ENCODE data around the gene PARVB.
"Not testable (repeated sequence)": the region's sequence is repeated elsewhere in the genome, so short reads cannot be mapped to it uniquely, and the experiment has no call there.

PARVB gene

DNA sequence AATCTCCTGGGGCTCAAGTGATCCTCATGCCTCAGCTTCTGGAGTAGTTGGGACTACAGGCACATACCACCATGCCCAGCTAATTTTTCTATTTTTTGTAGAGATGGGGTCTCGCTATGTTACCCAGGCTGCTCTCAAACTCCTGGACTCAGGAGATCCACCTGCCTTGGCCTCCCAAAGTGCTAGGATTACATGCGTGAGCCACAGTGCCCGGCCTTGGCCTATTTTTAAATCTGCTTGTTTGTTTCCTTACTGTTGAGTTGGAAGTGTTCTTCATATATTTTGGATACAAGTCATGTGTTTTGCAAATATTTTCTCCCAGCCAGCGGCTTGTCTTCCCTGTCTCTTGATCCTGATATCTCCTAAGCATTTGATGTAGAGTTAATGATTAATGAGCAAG, 5.0 kb downstream of the PARVB start:
- no peak for DNase-seq

DNA sequence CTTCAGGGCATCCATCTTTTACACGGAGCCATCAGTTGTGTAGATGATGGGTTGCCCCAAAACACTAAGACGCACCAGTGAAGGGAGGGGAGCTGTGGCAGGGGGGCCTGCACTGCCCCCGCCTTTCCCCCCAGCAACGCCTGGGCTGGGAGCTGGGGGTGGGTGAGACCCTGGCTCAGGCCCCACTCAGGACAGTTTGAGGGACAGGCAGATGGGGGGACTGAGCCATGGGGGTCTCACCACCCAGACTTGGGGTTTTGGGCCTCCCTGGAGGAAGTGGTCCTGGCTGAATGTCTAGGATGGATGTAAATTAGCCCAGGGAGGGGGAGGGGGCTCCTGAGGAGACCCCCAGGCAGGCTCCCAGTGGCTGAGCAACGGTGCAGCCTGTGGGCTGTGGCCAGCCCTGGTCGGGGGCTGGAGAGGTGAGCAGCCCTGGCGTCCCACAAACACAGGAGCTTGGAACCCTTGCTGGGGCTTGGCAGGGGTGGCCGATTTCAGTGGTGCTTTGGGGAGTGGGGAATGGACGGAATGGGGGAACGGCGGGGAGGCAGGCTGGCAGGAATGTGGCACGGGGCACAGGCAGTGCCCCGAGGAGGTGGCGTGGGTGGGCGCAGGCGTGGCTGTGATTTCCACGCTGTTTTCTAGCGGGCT, 6.1 kb downstream of the PARVB start:
- DNase-seq = no peak

DNA sequence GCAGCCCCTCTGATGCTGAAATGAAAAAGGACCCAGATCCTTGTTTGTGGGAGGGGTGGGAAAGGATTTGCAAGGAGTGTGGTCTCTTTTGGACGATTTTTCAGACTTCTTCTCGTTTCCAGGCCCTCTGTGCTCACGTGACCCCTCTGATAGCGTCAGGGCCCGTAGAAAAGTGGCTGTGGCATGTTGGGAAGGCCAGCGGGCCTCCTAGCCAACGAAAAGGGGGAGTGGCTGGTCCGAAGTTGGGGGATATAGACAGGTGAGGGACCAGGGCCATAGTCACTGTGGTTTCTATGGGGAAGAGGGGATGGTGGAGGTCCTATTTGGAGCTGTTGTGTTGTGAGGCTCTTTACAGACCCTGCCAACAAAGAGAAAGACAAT, 6.6 kb downstream of the PARVB start:
- no peak for DNase-seq

DNA sequence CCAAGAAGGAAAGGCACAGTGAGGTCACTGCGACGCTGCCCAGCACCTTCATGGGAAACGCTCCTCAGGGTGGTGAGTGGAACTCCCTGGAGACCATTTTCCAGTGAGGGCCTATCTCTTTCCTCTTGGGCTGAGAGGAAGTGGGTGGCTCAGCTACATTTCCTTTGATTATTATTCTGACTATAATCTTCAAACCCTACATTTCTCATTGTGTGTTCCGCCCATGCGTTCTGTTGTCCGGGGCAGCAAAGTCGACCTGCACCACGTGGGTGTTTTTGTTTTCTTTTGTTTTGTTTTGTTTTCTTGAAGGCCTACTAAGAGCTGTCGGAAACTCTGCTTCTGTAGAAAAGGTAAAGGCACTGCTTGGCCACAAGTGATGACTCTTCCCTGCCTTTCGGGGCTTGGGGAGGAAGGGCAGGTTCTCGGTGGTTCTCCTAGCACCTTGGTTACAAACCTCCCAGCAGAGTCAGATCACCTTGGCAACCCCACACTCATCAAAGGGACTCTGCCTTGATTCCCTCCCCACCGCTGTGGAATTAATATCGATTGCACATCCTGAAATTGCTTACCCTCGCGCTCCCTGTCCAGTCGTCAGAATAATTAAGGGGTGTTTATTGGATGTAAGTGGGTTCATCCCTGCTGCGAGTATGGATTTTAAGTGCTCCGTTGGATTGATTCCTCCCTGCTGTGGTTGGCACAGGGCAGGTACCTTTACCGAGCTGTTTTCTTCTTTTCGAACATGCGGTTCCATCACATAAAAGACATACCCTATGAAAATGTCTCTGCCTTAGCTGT, 7.3 kb downstream of the PARVB start:
- peak in 1 of 2 donors; percentile 54 for DNase-seq

DNA sequence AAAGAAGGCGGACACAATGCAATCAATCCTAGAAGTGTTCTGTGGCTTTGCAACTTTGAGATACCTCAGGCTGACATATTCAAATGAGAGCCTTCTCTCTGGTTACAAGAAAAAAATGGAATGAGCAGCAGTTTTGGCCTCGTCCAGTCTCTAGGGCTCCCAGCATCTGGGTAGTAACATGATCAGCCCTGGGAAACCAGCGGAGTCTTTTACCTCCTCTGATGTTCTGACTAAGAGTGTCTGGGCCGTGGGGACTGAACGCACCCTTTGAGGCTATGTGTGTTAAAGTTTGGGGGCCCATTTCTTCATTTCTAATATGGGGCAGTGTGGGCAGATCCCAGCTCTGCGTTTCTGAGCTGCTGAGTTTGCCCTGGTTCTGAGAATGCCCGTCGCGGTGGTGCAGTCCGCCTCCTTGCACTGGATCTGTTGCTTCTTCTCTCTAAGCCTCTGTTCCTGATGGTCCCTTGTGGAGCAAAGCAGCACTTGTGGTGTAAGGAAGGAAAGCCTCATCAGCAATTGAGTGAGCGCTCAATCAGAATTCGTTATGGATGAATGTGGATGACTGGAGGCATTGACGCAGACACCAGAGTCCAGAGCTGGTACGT, 8.1 kb downstream of the PARVB start:
- no peak for DNase-seq

DNA sequence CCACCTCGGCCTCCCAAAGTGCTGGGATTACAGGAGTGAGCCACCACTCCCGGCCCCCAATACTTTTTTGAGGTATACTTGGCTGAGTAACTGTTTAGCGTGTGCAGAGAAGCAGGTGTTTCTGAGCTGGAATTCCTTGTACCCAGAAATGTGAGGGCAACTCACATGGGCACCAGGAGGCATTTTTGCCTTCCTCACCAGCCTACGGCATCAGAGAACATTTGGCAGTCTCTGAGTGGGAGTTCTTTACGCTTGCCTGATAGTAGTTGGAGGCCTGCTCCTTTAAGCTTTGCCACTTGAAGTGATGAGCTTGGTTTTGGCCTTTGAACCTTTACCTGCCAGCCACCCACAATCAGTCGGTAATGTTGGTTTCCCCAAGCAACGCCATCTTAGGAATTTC, 9.2 kb downstream of the PARVB start:
- no peak for DNase-seq

DNA sequence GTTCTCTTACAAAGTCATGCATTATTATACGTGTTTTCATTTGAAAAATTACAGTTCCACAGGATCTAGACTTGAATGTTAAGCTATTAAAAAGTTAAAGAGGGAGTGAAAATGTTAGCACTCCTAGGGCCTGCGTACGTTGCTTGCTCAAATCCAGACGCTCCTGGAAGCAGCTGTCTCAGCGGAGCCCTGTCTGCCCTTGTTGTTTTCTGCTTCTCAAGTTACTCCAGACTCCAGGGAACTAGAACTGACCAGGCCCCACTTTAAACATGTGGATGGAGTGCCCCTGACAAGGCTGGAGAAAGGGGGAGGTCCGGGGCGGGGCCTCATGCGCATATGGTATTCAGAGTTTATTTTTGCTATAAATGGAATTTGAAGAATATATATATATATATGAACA, 9.6 kb downstream of the PARVB start:
- DNase-seq = no peak

DNA sequence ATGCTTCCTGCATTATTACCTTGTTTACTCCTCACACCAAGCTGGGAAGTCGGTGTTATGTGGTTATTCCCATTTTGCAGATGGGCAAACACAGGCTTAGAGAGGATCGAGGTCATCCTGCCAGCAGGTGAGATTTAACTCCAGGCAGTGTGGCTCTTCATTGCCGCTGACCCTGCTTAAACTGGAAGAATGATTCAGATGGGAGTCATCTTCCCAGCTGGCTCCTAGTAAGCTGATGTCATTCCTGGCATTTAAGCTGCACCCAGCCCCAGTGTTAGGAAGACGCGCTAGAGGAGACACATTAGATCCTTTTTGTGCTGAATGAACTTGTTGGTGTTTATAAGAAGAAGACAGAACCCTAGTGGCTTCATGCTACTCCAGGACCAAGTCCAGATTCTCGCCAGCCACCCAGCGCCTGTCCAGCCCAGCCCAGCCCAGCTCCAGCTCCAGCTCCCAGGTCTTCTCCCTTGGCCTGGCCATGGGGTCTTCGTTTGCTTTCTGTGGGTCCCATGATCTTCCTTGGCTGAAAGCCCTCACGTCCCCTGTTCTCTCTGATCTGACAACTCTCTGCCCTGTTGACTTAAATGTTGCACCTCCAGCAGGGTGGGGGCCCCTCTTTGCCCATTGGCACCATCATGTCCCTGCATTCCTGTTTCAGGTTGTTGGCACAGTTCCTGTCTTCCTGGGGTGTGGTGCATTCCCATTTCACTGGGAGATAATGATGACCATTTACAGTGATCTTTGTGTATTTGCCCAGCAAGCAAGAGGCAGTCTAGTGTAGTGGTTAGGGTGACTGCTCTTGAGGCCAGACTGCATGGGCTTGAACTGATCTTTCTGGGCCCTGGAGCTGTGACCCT, 13.6 kb downstream of the PARVB start:
- DNase-seq = no peak

DNA sequence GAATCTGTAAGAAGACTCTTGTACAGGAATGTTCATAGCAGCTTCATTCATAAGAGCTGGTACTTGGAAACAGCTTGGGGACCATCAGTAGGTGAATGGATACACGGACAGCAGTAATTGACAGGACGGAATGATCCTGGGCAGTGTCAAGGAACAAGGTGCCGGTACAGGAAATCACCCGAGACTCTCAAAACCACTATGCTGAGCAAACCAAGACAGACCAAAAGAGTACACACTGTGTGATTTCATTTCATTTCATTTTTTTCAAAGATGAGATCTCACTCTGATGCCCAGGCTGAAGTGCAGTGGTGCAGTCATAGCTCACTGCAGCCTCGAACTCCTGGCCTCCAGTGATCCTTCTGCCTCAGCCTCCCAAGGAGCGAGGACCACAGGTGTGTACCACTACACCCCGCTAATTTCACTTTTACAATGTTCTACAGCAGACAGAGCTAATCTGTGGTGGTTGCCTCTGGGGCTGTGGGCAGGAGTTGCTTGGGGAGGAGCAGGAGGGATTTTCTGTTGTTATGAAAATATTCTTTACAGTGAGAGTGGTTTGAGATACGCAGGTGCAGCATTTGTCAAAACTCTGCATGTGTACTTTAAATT, 15.6 kb downstream of the PARVB start:
- DNase-seq = no peak

DNA sequence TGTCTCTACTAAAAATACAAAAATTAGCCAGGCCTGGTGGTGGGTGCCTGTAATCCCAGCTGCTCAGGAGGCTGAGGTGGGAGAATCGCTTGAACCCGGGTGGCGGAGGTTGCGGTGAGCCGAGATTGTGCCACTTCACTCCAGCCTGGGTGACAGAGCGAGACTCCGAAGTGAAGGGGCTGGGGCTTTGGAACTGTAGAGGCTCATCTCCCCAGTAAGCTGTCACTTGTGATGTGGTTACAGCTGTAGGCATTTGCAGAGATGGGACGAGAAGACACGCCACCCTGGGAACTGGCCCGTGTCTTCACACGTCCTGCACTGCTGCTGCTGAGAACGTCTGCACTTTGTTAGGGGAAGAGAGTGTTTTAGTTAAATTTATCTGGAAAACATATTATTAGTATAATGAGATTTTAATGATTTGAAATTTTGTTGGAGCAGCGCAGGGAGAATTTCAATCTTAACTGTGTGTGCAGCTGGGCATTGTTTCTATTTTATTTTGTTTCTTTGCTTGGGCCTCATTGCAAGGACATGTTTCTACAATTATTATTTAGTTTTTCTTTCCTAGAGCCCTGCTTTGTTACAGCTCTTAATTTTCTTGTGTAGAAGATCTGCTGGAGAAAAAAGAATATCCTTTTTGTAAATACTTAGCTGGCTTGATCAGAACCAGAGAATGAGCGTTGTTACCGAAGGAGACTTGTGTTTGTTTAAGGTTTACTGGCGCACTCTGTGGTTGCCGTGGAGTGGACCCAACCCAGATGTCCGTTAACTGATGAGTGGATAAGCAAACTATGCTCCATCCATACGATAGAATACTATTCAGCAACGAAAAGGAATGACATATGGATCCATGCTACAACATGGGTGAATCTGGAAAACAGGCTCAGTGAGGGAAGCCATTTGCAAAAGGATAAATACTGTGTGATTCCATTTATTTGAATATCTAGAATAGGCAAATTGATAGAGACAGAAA, 18.4 kb downstream of the PARVB start:
- no peak for DNase-seq

DNA sequence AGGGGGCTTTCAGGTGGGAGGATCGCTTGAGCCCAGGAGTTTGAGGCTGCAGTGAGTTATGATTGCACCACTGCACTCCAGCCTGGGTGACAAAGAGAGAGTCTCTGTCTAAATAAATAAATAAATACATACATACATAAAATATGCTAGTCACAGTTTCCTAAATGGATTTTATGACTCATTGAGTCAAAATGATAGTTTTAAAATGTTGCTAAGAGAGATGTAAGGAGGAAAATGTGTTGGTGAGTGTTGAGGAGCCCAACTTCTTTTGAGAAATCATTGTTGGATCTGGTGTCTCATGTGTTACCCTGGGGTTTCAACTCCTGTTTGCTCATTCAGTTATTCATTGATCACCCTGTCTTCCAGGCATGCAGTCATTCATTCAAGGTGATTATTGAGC, 21.0 kb downstream of the PARVB start:
- DNase-seq = no peak

DNA sequence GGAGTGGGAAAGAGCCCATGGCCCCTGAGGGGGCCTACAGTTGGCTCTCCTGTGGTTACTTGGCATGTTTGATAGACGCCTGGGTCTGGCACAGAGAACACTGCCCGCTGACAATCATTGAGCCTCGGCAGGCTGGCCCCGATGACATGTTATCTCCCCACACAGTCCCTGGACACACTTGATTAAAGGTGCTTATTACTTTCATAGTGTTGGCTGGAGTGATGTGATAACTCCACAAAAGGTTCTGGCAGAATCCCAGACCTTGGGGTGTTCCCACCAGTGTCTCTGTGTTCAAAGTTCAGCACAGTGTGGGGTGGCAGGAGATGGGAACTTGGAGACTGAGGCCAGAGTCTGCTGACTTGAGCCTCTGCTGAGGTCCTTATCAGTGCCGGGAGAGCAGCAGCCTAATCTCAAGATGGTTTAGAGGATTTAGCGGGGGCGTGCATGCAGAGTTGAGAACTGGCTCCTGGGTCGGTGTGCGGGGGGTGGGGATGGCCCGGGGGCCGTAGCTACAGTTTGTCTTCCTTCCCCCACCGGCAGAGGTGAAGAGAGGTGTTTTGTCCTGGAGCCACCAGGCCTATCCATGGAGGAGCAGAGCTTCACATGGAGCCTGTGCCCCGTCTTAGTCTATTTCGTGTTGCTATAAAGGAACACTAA, 22.5 kb downstream of the PARVB start:
- DNase-seq = no peak

DNA sequence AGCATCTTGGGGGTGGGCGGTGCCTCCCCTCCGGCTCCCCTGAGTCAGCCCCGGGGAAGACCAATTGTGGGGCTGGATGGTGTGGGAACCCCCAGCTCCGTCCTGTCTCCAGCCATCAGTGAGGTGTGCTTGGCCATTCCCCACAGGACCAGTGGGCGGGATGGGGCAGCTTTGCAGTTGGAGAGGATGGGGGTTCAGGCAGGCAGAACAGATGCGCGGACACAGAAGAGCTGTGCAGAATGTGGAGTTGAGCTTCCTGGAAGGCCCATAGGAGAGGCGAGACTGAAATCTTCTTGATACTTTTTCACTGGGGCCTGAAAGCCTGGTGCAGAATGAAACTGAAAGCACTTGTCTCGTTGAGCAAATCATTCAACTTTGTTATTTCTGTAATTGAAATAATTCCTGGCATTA, 23.8 kb downstream of the PARVB start:
- peak in 1 of 2 donors; percentile 9 for DNase-seq

DNA sequence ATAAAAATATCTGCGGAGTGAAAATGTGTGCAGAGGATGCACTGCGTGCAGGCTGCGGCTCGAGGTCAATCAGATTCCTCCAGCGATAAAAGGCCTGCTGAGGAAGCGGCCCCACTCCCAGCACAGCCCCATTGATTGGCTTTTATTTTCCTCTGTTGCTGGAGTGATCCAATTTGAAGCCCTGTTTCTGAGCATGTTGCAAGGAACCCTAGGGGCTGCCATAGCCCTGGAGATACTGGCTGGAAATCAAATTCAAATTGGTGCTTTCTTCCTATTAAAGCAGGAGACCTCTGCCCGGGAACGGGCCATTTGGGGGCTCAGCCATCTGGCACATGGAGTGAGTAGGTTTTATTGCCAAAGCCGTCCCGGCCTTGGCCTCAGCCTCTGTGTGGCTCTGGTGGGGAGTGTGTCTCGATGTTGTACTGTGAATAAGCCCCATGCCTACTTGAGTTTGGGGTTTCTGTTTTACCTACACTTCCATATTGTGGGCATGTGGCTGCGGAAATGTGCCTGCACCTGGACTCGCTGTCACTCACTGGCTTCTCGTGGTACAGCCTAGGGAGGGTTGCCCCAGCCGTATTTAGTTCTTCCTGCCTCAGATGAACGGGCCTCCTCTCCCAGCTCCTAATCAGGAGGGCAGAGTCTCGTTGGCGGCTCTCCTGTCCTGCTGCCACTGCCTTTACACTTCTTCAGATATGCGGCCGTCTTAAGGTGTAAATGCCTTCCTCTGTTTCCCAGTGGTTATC, 25.6 kb downstream of the PARVB start:
- no peak for DNase-seq

DNA sequence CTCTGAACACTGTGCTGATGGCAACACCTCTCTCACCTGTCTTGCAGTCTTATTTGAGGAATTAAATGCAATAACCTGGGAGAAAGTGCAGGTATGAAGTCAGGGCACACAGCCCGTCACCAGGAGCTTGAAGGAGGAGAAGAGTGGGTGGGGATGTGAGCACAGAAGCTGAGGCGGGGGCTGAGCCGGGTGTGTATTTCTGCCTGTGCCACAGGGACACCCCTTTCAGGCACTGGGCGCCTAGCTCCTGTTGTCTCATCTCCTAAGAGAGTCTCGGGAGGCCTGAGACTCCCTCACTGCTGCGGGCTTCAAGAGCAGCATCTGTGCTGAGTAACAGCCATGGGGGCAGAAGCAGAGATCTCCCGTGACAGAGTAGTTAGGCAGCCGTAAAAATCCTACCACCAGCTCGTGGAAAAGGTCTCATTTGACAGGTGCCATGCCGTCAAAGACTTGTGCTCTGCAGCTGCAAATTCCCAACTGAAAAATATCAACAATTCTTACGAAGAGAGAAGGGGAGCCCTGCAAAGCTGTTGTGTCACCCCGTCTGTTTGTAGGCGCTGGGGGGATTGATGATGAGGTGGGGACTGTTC, 26.8 kb downstream of the PARVB start:
- no peak for DNase-seq

DNA sequence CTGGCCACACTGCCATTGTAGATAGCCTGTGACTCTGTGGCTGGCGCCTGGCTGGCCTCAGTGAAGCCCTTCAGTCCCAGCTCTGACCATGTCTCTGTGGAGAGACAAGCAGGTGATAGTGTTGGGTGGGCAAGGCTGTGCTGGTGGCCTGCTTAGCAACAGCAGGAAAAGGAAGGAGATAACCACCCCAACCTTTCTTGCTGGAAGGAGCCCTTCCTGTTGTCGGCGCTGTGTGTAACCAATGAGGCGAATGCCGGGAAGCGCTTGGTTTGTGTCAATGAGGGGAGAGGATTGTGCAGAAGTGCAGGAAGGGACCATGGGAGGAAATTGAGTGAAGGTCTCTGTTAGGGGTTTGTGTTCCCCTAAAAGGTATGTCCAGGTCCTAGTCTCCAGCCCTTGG, 27.3 kb downstream of the PARVB start:
- no peak for DNase-seq

DNA sequence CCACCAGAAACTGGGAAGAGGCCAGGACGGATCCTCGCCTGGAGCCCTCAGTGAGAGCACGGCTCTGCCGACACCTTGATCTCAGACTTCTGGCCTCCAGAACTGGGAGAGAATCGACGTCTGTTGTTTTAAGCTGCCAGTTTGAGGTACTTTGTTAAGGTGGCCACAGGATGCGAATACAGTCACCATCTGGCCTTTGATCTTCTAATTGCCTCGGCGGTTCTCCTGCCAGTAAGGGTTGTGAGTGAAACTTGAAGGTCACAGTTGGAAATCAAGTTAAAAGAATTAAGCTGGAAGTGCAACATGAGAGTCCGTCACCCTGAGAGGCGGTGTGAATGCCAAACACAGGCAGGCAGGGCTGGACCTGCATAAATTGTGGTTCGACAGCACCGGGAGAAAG, 27.9 kb downstream of the PARVB start:
- DNase-seq = no peak

DNA sequence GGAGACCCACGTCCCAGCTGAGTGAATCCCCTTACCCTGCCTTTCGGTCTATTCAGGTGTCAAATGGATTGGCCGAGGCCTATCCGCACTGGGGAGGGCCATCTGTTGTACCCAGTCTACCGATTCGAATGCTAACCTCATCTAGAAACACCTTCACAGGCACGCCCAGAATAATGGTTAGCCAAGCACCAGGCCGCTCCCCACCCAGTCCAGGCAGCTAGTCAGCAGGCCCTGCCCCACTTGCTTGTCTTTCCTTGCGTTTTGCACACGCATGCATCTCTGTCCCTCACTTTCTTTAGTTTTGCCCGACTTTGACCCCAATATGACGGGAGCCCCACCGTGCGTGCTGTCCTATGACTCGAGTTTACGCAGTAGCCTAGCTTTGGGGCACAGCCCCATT, 31.7 kb downstream of the PARVB start:
- no peak for DNase-seq

DNA sequence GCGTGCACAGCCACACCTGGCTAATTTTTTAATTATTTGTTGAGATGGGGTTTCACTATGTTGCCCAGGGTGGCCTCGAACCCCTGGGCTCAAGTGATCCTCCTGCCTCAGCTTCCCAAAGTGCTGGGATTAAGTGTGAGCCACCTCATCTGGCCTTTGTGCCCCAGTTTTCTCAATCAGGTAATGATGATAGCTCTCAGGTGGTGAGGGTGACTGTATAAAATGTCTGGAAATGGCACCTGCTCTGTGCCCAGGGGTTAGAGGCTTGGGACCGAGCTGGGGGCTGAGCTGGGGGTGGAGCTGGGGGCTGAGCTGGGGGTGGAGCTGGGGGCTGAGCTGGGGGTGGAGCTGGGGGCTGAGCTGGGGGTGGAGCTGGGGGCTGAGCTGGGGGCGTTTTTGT, 32.5 kb downstream of the PARVB start:
- DNase-seq = not testable (repeated sequence)

DNA sequence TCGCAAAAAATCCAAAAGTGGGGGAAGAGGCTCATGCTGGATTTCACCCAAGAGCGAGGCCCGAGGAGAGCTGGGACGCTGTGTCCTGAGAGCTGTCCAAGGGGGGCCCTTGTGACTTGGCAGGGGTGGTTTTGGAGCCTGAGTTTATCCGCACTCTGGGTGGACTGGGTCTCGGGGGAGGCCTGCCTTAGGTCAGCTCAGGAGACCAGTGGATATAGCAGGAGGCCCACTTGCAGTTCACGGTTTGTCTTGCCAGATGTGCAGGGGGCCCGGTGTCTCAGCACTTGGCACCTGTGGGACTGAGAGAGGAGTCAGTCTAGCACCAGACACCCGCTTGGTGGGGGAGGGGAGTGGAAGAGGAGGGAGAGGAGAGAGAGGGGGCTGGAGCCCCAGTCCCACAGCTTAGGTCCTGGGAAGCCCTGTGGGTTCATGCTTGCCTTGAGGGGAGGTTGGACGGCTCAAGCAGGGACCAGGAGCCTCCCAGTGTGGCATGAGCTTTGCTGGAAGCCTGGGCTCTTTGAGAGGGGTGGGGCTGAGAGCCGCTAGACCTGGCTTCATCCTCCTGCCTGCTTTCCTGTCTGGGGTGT, 33.4 kb downstream of the PARVB start:
- no peak for DNase-seq

All from CD4-positive, alpha-beta T cell treated with Interleukin-1 beta for 1 hour (primary cell).